ENCODE data around the gene LGALS9.
A peak's percentile ranks its signal among the peaks of the same experiment; 100 is the strongest.

Gene LGALS9

DNA sequence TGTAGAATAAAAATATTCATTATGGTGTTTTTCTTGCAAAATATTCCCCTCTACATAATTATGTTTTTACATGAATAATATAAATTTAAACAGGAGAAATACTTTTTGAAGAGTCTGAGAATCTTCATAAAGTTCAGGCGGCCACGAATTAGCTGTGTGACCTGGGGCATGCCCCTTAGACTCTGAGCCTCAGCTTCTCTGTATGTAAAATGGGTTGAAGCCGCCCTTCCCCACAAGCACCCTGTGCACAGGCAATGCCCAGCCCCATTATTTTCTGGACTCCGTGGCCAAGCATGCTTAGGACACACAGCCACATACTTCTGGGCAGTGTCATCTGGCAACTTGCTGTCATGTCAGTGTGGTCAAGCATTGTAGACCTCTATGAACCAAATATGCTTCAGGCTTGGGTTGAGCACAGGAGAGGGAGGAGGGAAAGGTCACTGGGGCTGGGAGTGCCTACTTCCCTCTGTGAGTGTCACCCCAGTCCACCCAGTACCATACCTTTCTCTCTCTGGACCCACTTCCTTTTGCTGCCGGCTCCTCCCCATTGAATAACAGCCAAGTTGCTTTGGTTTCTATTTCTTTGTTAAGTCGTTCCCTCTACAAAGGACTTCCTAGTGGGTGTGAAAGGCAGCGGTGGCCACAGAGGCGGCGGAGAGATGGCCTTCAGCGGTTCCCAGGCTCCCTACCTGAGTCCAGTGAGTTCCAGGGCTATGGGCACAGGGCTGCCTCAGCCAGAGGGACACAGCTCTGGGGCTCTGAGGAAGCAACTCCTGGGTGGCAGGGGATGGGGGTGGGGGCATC lies at the start of gene LGALS9:
TSS of gene LGALS9 (plus strand) at position 582 of the 804 bp plus-strand sequence. CDS start at position 660, 78 bp downstream.
- peak; percentile 18 for DNase-seq

DNA sequence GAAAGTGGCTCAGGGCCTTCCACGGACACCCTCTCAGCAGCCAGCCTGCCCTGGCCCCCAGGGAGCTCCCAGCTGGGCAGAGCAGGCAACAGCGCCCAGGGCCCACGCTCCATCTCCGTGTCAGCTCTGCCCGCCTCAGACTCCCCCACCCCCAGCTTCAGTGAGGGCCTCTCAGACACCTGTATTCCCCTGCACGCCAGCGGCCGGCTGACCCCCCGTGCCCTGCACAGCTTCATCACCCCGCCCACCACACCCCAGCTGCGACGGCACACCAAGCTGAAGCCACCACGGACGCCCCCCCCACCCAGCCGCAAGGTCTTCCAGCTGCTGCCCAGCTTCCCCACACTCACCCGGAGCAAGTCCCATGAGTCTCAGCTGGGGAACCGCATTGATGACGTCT lies 48.3 kb upstream of the LGALS9 start:
- no peak for DNase-seq

DNA sequence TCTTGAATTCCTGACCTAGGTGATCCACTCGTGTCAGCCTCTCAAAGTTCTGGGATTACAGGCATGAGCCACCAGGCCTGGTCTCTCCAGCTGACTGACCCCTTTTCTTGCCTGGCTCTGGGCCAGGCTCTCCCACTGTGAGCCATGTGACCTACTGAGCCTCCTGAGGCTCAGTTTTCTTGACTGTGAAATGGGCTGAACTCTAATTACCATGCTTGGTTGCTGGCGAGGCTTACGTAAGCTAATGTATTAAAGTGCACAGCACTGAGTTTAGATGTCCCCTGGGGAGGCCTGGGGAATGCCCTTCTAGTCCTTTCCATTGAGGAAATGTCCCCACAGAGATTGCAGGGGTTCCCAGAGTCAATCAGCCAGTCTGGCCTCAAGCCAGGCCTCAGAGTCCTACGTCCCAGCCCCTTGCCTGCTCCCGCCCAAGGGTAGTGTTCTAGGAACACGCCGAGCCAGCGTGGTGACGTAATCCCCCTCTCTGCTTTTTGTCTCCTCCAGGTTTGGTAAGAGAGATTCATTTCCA lies 45.8 kb upstream of the LGALS9 start:
- DNase-seq = no peak

DNA sequence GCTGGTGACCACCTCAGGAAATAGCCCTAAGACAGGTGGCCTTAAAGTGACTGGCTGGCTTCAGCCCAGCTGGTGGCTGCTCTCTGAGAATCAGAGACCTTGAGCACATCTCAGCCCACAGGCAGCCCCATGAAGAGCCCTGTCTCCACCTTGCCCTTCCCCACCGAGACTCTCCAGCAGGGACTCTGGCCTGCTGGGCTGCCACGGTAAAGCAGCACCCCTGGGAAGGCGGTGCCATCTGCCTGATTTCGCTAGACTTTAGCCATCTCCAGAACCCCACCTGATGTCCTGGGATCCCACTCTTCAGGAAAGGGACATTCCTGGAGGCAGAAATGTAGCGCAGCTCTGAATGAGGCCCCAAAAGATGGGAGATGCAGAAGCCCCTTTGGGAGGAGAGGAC lies 45.2 kb upstream of the LGALS9 start:
- no peak for DNase-seq

DNA sequence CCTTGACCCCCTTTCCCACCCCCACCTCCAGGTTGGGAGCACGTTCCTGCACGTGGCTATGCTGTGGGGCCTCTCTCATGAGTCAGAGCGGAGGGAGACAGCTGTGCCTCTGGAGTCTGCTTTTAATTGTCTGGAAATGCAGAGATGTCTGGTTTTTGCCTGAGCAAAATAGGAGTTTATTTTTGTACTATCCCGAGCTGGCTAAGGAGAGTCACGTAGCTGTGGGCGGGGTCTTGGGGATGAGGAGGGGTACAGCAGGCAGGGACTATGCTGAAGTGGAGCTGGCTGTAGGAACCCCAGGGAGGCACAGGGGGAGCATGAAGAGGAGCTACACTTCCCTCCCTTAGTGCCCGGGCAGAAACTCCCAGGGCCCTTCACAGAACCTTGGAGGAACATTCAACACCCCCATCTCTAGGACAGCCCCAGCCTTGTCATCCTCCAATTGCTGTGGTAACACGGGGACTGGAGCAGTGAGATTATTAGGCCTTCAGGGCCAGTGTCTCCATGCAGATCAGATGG lies 44.7 kb upstream of the LGALS9 start:
- no peak for DNase-seq

GRCh38 chr17:27588354-27588753 lies 42.6 kb upstream of the LGALS9 start:
- DNase-seq = no peak

DNA sequence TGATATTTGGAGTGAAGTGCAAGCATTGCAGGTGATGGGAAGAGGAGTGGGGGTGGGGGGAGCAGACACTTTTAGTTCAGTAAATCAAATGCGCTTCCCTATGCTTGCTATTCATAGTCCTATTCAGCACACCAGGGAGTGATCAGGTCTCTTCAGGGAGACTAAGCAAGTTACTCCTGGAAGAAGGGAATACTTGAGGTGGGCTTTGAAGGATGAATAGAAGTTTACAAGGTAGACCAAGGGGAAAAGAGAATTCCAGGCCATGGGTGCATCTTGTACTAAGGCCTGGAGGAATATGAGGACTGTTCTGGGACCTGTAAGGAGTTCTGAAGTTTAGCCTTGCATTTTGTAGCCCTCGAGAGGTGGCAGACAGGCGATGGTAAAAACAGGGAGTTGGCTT lies 40.1 kb upstream of the LGALS9 start:
- DNase-seq = no peak

DNA sequence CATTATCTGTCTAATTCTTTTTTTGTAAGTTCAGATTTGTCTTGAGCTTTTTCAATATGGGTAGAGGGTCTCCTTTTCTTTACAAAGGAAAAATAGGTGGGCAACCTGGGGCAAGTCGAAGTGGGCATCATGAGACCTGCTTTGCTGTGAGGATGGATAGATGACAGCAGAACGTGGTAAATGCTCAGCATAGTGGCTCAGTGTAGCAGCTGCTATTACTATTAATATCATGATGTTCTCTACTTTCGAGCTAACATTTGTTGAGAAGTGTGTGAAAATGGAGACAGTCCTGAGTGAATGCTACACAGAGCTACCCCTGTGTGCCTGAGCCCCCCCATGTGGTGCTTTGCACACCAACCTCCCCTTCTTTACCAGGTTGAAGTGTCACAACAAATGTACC lies 39.0 kb upstream of the LGALS9 start:
- no peak for DNase-seq

DNA sequence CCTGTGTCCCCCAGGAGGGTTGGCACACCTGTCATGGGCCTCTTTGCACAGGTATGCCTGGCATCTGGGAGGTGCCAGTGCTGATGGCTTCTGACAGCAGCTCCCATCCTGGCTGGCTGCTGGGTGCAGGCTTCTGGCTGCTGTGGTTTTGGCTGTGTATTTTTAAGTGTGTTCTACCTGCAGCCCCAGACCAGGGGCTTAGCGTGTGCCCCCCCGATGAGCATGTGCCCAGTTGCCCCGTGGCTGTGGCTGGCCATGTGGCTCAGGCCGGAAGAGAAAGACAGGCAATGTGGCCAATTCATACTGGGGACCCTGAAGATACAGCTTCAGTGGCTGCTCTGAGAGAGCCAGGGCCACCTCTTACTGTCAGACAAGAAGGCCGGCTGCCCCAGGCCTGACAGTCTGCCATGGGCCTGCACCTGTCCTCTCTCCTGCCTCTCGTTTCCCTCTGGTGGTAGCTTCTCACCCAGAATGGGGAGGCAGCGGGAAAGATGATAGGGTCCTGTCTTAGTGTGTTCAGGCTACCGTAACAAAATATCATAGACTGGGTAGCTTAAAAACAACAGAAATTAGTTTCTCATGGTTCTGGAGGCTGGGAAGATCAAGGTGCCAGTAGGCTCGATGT lies 37.6 kb upstream of the LGALS9 start:
- DNase-seq = no peak

GRCh38 chr17:27593857-27594255 lies 37.1 kb upstream of the LGALS9 start:
- DNase-seq = no peak

DNA sequence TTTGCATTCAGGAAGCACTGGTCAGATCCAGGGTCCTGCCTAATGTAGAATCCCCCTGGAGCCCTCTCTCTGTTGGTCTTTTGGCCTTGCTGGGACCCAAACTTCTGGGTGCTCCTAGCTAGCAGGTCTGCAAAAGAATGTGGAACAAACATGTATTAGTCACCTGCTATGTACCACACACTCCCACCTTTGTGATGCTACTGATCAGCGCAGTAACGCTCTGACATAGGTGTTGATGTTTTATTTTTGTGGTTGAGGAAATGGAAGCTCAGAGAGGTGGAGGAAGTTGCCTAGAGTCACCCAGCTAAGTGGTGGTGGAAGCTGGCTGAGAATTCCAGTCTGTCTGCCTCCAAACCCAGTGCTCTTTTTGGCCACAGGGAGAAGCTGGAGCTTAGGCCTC lies 35.8 kb upstream of the LGALS9 start:
- DNase-seq = no peak

GRCh38 chr17:27596096-27596495 lies 34.9 kb upstream of the LGALS9 start:
- DNase-seq = no peak

GRCh38 chr17:27596566-27597187 lies 34.3 kb upstream of the LGALS9 start:
- DNase-seq = no peak

GRCh38 chr17:27597188-27597580 lies 33.8 kb upstream of the LGALS9 start:
- DNase-seq = no peak

GRCh38 chr17:27597783-27598320 lies 33.1 kb upstream of the LGALS9 start:
- no peak for DNase-seq

DNA sequence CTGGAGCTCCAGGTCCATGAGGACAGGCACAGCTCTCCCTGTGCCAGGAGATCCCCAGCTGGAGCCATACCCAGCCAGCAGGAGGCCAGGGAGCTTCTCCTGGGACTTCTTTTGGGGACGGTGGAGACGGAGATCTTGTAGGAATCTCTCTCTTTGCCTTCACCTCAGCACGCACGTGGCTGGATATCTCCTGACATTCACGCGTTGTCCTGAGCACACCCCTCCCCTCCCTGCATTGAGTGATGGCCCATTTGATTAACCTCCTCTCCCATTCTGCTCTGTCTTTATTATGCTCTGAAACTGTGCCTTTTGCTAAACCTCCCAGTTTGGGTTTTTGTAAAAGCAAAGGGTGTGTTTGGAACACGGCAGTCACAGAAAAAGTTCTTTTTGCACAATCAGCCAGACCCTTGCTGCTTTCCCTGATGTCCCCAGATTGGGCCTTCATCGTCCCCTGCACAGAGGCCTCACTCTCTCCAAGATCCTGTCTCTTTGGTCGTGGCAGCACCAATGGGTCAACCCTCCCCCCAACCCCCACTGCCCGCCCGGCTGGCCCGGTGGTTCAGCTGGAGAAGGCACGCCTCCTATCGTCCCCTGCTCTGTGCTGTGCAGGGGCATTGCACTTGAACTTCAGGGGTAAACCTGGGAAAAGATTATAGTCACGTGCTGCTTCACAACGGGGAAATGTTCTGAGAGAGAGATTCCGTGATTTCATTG lies 32.5 kb upstream of the LGALS9 start:
- DNase-seq = no peak

- no peak for DNase-seq
Measured at GRCh38 chr17:27600471-27600870, 30.5 kb upstream of the LGALS9 start.

DNA sequence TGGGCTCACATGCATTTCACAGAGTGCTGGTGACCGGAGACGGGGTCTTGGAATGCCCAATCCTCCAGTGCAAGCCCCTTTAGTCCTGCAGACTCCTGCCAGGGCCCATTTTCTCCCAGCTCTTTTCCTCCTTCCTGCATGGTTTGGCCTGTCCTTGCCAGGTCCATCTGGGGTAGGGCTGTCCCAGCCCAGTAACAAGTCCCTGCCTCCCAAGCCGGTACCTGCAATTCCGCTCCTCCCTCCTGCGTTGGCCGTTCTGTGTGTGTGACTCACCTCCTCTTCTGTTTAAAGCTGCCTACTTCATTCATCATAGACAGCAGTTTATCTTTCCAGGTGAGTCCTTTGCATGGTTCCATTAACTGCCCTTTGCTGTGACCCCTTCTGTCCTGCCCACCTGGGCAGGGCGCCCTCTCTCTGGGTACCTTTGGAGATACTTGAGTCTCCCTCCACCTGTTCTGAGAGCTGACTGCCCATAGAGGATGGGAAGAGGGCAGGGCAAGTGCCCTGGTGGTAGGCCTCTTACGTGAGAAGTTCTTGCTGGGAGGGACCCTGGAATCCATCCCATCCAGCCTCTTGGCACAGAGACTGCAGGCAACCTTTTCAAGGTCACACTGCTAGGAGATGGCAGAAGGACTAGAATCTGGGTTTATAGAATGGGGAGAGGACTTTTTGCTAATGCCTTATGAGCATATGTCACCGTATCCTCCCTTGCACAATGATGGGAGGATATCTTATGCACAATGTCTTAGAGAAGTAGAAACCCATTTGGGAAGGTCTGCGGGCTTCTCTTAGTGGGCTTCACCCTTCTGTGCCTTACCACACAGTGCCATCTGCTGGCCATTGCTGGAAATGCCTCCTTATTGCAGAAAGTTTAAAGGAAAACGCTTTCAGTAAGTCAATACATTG lies 29.7 kb upstream of the LGALS9 start:
- peak; percentile 82 for DNase-seq

DNA sequence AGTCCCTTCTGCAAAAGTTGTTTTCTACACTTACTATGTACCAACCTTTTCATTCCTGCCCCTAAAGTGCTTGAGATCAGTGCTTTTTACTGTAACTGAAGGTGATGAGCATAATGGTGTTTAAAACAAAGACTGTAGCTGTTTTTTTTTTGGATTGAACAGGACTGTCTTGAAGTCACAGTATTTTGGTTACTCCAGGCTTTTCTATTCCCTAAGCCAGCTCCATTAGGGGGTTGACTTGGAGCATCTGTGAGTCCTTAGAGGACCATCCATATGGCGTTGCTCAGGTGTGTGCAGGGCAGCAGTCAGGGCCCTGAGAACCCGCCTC lies 29.0 kb upstream of the LGALS9 start:
- no peak for DNase-seq

GRCh38 chr17:27602721-27603420 lies 28.1 kb upstream of the LGALS9 start:
- peak; percentile 74 for DNase-seq

- no peak for DNase-seq
Measured at GRCh38 chr17:27603421-27603770, 27.6 kb upstream of the LGALS9 start.

Measured in stimulated activated CD4-positive, alpha-beta T cell treated with anti-CD3 and anti-CD28 coated beads, Interleukin-4, amount 100 ng/mL, for 1 hour (primary cell).